ENCODE results near the gene POLR2I. TPM values are rescaled to one million over a fixed set of nuclear protein-coding genes. Genes with fewer than 3 reads are reported as not detected.

The POLR2I gene
- total RNA-seq, 1 experiment from 2014 or later, result 92.2 TPM

DNA sequence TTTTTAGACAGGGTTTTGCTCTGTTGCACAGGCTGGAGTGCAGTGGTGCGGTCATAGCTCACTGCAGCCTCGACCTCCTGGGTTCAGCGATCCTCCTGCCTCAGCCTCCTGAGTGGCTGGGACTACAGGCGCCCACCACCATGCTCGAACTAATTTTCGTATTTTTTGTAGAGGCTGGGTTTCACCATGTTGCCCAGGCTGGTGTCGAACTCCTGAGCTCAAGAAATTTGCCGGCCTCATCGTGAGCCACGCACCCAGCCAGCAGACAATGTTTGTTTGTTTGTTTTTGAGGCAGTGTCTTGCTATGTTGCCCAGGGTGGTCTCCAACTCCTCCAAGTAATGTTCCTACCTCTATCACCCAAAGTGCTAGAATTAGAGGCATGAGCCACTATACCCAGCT is 38.5 kb upstream of the POLR2I start:
- Histone ChIP-seq H3K79me2 (ENCODE audit: low read depth) (no peaks in the 10 kb centered on the region), H3F3A (ENCODE audit: insufficient read depth, low read depth) (0 out of 2 replicates have a peak, but pooled peaks cover 5% of the 10 kb centered on the region), H3K9me3 (ENCODE audit: insufficient read depth, low read depth) (no peaks in the 10 kb centered on the region), H4K20me1 (ENCODE audit: insufficient read depth) (peaks cover 4% of the 10 kb centered on the region; the same call in 1 of the 2 replicates), H3K4me1 (replicated peaks; ENCODE audit: insufficient read depth) (no peaks in the 10 kb centered on the region), H2AFZ (no peak overlapping the region), H3K9me2 (ENCODE audit: insufficient read depth) (no peaks in the 10 kb centered on the region), H3K27me3 (ENCODE audit: insufficient read depth, low read depth) (no peaks in the 10 kb centered on the region), H3K36me3 (ENCODE audit: low read depth) (no peaks in the 10 kb centered on the region; the same call in 1 of the 2 replicates), H3K4me3 (no peak overlapping the region), H3K27ac (no peak overlapping the region), H3K4me2 (no peak overlapping the region)
- DNase-seq, result no peak
- BruUV-seq (replicated peaks), result no TSS peak
- CTCF ChIA-PET, result no interaction called here
- intact Hi-C loops (cut with micrococcal nuclease; ENCODE audit: unreplicated experiment), result no loop called here
- POLR2A ChIA-PET (ENCODE audit: unreplicated experiment), result no interaction called here
- TF ChIP-seq, protein P1, sequence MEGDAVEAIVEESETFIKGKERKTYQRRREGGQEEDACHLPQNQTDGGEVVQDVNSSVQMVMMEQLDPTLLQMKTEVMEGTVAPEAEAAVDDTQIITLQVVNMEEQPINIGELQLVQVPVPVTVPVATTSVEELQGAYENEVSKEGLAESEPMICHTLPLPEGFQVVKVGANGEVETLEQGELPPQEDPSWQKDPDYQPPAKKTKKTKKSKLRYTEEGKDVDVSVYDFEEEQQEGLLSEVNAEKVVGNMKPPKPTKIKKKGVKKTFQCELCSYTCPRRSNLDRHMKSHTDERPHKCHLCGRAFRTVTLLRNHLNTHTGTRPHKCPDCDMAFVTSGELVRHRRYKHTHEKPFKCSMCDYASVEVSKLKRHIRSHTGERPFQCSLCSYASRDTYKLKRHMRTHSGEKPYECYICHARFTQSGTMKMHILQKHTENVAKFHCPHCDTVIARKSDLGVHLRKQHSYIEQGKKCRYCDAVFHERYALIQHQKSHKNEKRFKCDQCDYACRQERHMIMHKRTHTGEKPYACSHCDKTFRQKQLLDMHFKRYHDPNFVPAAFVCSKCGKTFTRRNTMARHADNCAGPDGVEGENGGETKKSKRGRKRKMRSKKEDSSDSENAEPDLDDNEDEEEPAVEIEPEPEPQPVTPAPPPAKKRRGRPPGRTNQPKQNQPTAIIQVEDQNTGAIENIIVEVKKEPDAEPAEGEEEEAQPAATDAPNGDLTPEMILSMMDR (conservative IDR thresholded peaks at IDR 0.05), result no peak
- no peak for TF ChIP-seq EZH2 (IDR thresholded peaks at IDR 0.05; ENCODE audit: low read depth)

DNA sequence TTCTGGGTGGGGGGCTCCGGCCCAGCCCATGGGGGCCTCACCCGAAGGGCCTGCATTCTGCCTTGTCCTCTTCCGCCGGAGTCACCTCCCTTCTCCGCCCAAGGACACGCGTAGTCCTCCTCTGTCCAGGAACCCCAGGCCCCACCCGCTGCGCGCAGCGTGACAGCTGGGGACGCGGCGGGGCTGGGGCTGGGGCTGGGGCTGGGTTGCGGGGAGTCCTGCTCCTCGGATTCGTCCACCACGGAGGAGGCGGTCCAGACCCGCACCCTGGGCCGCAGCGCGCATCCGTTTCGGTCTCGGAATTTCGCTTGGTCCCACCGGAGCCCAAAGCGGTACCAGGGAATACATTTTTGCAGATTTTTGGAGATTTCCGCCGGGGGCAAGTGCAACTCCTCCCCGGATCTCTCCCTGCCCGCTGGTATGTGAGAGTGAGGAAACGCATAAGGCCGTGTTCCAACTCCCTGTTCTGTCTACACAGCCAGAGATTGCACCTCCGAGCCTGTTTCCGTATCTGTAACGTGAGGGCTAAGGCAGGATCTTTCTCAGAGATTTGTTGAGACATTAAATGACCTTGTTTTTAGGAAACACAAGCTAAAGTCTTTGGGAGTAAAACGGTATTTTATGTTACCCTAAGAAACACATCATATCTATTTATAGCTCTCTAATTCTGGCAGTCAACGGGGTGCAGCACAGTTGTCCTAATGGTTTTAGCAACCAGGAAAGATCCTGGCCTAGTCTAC is 37.8 kb upstream of the POLR2I start, which contains the start of gene COX7A1:
Gene COX7A1 (minus strand): TSS at position 96 of the 740 bp plus-strand sequence. CDS start 40 bp downstream, at position 56.
- Histone ChIP-seq H3F3A (ENCODE audit: insufficient read depth, low read depth) (0 out of 2 replicates have a peak, but pooled peaks cover 5% of the 10 kb centered on the region), H2AFZ (no peak within 1 kb of the TSS), H3K9me3 (ENCODE audit: insufficient read depth, low read depth) (no peaks in the 10 kb centered on the region), H3K36me3 (ENCODE audit: low read depth) (no peaks in the 10 kb centered on the region; the same call in 1 of the 2 replicates), H3K4me2 (no peak within 1 kb of the TSS), H3K4me1 (replicated peaks; ENCODE audit: insufficient read depth) (no peaks in the 10 kb centered on the region), H4K20me1 (ENCODE audit: insufficient read depth) (peaks cover 4% of the 10 kb centered on the region), H3K4me3 (no peak within 1 kb of the TSS), H3K79me2 (ENCODE audit: low read depth) (no peaks in the 10 kb centered on the region), H3K9me2 (ENCODE audit: insufficient read depth) (no peaks in the 10 kb centered on the region), H3K27me3 (ENCODE audit: insufficient read depth, low read depth) (no peaks in the 10 kb centered on the region), H3K27ac (no peak within 1 kb of the TSS)
- TF ChIP-seq, protein P1 (conservative IDR thresholded peaks at IDR 0.05), result no peak
- TF ChIP-seq EZH2 (IDR thresholded peaks at IDR 0.05; ENCODE audit: low read depth), result no peak
- intact Hi-C loops (cut with micrococcal nuclease; ENCODE audit: unreplicated experiment), result no loop called here
- BruUV-seq (replicated peaks), result no TSS peak
- no peak for DNase-seq
- CTCF ChIA-PET, result no interaction called here
- POLR2A ChIA-PET (ENCODE audit: unreplicated experiment), result no interaction called here

DNA sequence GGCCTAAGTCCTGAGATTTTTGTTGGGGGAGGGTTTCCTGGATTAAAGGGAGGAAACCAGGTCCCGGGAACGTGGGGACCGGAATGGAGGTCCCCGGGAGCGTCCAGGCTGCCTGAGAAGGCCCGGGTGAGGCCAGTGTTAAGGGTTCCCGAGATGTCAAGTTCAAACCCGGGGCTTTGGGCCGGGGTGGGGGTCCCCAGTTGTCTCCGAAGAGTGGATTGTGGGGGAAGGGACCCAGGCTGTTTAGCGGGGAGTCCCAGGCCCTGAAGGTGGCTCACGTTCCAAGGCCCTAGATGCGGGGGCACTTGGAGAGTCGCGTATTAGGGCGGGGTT is 37.3 kb upstream of the POLR2I start:
- H3K27me3 ChIP-seq (ENCODE audit: insufficient read depth, low read depth), result no peaks in the 10 kb centered on the region
- intact Hi-C loops (cut with micrococcal nuclease; ENCODE audit: unreplicated experiment), result no loop called here
- H3K36me3 ChIP-seq (ENCODE audit: low read depth), result peaks cover 4% of the 10 kb centered on the region; the same call in 1 of the 2 replicates
- H2AFZ ChIP-seq, result no peak overlapping the region
- H3K4me3 ChIP-seq, result no peak overlapping the region
- POLR2A ChIA-PET (ENCODE audit: unreplicated experiment), result no interaction called here
- H3K4me2 ChIP-seq, result no peak overlapping the region
- no peaks in the 10 kb centered on the region for H3K9me3 ChIP-seq (ENCODE audit: insufficient read depth, low read depth)
- H3K27ac ChIP-seq, result no peak overlapping the region
- CTCF ChIA-PET, result no interaction called here
- peaks cover 4% of the 10 kb centered on the region for H4K20me1 ChIP-seq (ENCODE audit: insufficient read depth)
- no peaks in the 10 kb centered on the region for H3K79me2 ChIP-seq (ENCODE audit: low read depth)
- no peak for DNase-seq
- peaks cover 10% of the 10 kb centered on the region; the same call in 1 of the 2 replicates for H3F3A ChIP-seq (ENCODE audit: insufficient read depth, low read depth)
- no peaks in the 10 kb centered on the region for H3K4me1 ChIP-seq (replicated peaks; ENCODE audit: insufficient read depth)
- H3K9me2 ChIP-seq (ENCODE audit: insufficient read depth), result no peaks in the 10 kb centered on the region
- BruUV-seq (replicated peaks), result no TSS peak
- no peak for TF ChIP-seq EZH2 (IDR thresholded peaks at IDR 0.05; ENCODE audit: low read depth)
- TF ChIP-seq, protein P1 (conservative IDR thresholded peaks at IDR 0.05), result no peak
